ENCODE results near the gene DAG1.

Gene DAG1

DNA sequence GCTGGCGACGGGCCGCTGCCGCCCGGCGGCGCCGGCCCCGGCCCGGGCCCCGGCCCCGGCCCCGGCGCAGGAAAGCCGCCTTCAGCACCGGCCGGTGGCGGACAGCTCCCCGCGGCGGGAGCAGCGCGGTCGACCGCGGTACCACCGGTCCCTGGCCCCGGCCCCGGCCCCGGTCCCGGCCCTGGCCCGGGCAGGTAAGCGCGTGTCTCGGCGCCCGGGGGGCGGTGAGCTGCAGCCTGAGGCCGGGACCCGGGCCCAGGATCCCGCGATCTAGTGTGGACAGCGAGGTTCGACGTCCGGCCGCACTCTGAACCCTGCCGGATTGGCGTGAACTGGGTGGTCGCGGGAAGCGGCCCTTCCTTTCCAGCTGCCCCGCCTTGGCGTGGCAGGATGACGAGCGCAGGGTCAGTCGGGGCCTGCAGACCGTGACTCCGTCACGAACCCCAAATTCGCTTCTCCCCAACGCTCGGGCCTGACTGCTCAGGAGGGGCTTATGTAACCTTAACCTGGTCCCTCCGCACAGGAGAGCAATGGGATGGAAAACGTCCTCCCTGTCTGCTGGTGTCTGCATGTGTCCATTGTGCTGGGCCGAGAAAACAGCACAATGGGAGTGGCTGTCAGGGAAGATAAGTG lies 84.7 kb downstream of the DAG1 start:
- FAIRE-seq: no peak

DNA sequence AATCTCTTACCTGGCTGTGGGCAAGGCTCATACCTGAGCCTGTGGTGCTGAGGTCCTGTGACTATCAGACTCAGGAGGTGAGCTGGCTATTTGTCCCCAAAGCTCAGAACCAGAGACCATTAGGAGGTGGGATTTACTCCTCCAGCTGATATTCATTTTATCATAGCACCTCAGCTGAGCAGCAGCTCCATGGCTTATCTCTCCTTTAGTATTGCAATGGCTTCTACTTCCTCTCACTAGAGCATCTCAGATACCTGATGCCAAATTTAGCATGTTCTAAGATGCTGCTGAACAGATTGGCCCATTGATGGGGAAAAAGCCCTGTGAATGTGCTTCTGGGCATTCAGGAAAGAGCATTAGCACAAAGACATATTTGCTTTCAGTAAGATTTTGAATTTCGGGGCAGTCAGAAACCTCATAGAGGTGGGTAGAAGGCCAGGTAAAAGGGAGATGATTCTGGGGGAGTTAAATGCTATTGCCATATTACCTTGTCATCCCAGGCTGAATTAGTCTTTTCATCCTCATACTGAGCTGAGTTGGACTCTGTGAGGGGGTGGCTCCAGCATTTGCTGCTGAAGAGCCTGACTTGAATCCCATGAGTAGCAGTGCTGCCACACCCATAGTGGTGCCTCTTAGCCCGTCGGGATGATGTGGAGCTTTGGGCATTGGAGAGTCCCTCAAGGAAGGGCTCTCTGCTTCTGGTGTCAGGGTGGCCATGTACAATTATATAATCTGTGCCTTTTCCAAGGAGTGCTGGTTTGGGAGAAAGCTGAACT lies 86.6 kb downstream of the DAG1 start:
- FAIRE-seq: no peak

DNA sequence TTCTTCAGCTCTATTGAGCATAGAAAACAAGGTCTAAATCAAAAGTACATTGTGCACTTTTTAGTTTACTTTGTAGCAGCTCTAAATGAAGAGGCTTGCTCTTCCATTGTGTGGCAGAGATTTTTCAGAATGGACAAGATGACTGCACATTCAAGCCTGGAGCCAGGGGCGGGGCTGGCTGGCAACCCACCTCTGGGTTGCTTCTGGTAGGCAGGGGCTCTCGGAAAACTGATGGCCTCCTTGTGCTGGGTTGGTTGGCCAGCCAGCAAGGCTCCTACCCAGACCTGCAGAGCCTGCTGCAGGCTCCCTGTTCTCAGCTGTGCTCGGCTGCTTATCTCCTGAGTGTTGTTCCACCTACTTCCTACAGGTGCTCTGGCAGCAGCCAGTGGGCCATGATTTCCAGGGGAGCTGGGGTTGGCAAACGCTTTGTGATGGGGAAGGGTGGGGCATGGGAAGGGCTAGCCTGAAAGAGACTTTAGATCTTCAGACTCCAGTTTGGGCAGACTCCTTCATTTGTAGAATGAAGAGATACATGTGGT lies 93.0 kb downstream of the DAG1 start:
- FAIRE-seq: no peak

DNA sequence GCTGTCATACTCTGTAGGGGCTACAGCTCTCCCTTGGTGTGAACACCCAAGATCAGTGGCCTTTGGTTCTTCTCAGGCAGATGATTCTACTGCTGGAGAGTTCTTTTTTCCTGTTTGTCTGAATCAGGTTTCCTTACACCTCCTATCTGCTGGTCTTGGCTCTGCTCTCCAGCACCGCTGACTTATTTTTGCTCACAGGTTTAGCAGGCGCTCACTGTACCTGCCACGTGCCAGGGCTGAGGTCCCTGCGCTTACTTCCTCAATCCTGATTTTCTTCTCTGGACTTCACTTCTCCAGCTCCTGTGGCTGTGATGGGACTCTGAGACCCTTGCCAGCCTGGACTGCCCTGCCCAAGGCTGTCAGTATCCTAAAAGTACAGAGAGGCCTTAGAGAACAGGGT lies 93.7 kb downstream of the DAG1 start:
- no peak for FAIRE-seq

DNA sequence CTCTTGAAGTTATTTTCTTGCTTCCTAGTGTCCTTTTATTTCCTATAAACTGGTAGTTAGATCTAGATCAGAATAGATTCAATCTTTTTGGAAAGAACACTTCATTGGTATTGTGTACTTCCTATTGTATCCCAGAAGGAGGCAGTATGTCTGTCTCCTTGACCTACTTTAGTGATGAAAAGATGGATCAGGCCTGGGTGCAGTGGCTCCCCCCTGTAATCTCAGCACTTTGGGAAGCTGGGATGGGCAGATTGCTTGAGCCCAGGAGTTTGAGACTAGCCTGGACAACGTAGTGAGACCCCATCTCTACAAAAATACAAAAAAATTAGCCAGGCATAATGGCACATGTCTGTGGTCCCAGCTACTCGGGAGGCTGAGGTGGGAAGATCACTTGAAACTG lies 96.2 kb downstream of the DAG1 start:
- no peak for FAIRE-seq

DNA sequence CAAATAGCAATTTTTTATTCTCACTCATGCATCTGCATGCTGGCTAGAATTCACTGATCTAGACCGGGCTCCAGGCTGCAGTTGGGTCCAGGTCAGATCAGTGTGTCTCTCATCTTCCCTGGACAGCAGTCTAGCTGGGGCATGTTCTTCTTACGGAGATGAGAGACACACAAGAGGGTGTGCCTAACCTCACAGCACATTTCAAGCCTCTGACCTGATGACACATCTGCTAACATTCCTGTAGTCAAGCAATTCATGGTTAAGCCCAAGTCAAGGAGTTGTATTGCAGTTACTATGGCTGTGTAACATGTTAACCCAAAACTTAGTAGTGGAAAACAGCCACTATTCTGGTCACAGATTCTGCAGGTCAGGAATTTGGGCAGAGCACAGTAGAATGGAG lies 97.3 kb downstream of the DAG1 start:
- FAIRE-seq: no peak

DNA sequence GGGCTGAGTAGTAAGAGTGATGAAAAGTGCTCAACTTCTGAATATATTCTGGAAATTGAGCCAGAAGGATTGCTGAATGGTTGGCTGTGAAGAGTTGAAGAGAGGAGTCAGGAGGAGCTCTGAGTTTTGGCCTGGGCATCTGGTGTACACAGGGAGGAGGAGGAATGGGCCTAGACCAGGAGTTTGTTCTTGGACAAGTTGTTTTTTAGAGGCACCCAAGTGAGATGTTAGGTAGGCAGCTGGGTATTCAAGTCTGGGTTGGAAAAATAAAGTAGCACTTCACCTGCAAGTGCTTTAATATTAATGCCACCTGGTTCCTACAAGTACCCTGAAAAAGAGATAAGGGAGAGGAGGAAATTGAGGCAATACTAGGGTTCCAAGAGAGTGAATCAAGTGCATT lies 98.9 kb downstream of the DAG1 start:
- FAIRE-seq: no peak

DNA sequence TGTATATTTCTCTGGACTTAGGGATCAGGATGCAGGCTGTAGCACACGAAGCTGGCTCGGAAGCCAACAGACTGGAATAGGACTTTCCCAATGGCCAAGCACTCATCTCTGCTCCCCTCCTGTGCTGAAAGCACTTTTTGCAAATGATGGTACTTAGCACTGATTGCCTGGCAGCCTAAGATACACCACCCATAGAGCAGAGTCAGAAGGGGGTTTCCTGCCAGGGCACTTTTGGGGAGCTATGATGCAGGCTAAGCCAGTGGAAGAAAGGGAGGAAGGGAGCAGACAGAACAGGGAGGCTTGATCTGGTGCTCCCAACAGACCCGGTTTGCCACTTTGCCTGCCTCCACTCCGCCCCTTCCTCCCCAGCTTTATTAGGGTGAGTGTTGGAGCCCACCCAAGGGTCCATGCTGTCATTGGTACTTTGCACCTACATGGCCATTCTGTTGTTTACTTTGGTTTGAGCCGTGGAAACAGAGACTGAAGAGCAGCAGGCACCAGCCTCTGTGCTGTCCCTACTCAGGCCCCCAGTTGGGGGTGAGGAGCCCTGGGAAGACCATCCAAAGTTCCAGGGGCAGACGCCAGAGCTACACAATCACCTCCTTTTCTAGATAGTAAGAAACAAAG lies 100.1 kb downstream of the DAG1 start:
- no peak for FAIRE-seq

DNA sequence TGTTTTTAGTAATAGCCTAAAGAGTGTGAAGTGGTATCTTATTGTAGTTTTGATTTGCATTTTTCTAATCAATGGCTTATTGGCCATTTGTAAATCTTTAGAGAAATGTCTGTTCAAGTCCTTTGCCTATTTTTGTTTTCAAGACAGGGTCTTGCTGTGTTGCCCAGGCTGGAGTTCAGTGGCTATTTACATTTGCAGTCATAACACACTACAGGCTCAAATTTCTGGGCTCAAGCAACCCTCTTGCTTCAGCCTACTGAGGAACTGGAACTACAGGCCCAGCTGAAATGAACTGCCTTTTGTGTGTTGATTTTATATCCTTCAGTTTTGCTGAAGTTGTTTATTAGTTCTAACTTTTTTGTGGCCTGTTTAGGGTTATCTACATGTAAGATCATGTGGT lies 112.1 kb downstream of the DAG1 start:
- FAIRE-seq: no peak

Data from colon (tissue), 2 donors.